Thymus (tissue), 11 donors: Measurements from ENCODE around the gene ZNF483. TPM values are rescaled to one million over a fixed set of nuclear protein-coding genes. Genes with fewer than 3 reads are reported as not detected.
"Not testable (repeated sequence)": the region's sequence is repeated elsewhere in the genome, so short reads cannot be mapped to it uniquely, and the experiment has no call there.

ENCODE experiments used
- DNase-seq, 9 donors: peaks; one replicate each; pipeline ENCODE4 v3.0.0-alpha.2; 2013; ENCODE audit warnings: low spot score in 9 of 9, low read depth in 6 of 9, missing footprints in 1 of 9
- H3K27ac ChIP-seq, 2 donors: one replicate each; pipeline ENCODE4 v1.5.1; 2013; ENCODE audit warnings: control low read depth in 1 of 2, low read depth in 1 of 2, low read length in 1 of 2, mild to moderate bottlenecking in 1 of 2, moderate library complexity in 1 of 2
- H3K27me3 ChIP-seq, 2 donors: one replicate each; pipeline ENCODE4 v1.5.1; 2013; ENCODE audit warnings: low read length in 1 of 2; ENCODE audit not compliant: control insufficient read depth in 2 of 2, insufficient read depth in 1 of 2
- H3K36me3 ChIP-seq, 2 donors: one replicate each; pipeline ENCODE4 v1.5.1; 2013; ENCODE audit warnings: low read length in 1 of 2, mild to moderate bottlenecking in 1 of 2, moderate library complexity in 1 of 2; ENCODE audit not compliant: control insufficient read depth in 2 of 2, insufficient read depth in 2 of 2
- H3K4me1 ChIP-seq, 2 donors: one replicate each; pipeline ENCODE4 v1.5.1; 2013; ENCODE audit warnings: low read length in 2 of 2; ENCODE audit not compliant: control insufficient read depth in 2 of 2, insufficient read depth in 2 of 2
- H3K4me3 ChIP-seq, 2 donors: one replicate each; pipeline ENCODE4 v1.5.1; 2013; ENCODE audit warnings: low read length in 2 of 2, control low read depth in 1 of 2, mild to moderate bottlenecking in 1 of 2
- H3K9me3 ChIP-seq, 2 donors: one replicate each; pipeline ENCODE4 v1.5.1; 2013; ENCODE audit warnings: low read length in 1 of 2, mild to moderate bottlenecking in 1 of 2; ENCODE audit not compliant: control insufficient read depth in 2 of 2, insufficient read depth in 1 of 2
- WGBS: extraction: QIAGEN DNeasy Blood & Tissue Kit; methylation state at CpG from one replicate; pipeline ENCODE4 v1.1.7; 2013; 5-methylcytosine and 5-hydroxymethylcytosine counted together
- polyA plus RNA-seq: library from polyadenylated mRNA; stranded (reverse); fragments of 200-250 nt; gene quantifications from one replicate; pipeline ENCODE4 v1.2.3, GENCODE V29; 2013
- total RNA-seq: library from RNA; stranded (reverse); fragments of 120-200 nt; gene quantifications from one replicate; pipeline ENCODE4 v1.2.4, GENCODE V29; 2013
- donor health status: healthy.

Gene ZNF483
- total and polyA plus RNA-seq, 2 donors: 1.1 to 2.6 TPM

DNA sequence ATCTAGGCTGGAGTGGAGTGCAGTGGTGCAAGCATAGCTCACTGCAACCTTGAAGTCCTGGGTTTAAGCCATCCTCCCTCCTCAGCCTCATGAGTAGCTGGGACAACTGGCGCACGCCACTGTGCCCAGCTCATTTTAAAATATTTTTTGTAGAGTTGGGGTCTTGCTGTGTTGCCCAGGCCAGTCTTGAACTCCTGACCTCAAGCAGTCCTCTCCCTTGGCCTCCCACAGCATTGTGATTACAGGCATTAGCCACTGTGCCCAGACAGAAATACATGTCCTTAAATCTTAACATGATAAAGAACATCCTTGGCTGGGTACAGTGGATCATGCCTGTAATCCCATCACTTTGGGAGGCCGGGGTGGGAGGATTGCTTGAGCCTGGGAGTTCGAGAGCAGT lies 6.7 kb downstream of the ZNF483 start:
- peaks cover 0 to 4% of the 10 kb centered on the region in 2 donors for H3K9me3 ChIP-seq

DNA sequence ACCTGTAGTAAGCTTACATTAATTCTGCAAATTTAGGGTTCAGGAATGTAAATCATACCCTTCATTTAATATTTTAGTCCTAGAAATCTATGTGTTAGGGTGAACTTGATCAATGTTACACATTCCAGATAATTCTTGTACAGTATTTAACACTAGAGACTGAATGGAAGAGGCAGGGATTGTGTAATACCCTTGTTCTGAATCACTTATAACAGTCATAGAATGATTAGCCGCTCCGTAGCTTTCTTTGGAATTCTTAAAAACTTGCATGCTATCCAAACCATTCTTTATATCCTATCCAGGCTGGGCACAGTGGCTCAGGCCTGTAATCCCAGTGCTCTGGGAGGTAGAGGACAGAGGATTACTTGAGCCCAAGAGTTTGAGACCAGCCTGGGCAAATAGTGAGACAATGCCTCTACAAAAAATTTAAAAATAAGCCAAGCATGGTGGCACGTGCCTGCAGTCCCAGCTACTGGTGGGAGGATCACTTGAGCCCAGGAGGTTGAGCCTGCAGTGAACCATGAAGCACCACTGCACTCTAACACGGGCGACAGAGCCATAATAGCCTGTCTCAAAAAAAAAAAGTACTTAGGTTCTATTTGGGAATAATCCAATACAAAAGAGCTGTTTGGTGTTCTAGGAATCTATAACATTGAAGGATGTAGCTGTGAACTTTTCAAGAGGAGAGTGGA lies 8.3 kb downstream of the ZNF483 start:
- Histone ChIP-seq H3K36me3 (no peaks in the 10 kb centered on the region), H3K4me3 (no peak overlapping the region), H3K27ac (no peak overlapping the region), H3K27me3 (no peaks in the 10 kb centered on the region), H3K4me1 (no peaks in the 10 kb centered on the region), H3K9me3 (peaks cover 2 to 10% of the 10 kb centered on the region in 2 donors)
- DNase-seq: no peak
- WGBS: 93% methylated on average over 5 of the region's 5 CpGs

More for the DNA sequence above, 6.7 kb downstream of the ZNF483 start:
- H3K4me3 ChIP-seq: no peak overlapping the region
- no peaks in the 10 kb centered on the region for H3K36me3 ChIP-seq
- H3K27ac ChIP-seq: no peak overlapping the region
- no peaks in the 10 kb centered on the region for H3K4me1 ChIP-seq
- WGBS: 85% methylated on average over 4 of the region's 4 CpGs
- no peak for DNase-seq
- no peaks in the 10 kb centered on the region for H3K27me3 ChIP-seq

DNA sequence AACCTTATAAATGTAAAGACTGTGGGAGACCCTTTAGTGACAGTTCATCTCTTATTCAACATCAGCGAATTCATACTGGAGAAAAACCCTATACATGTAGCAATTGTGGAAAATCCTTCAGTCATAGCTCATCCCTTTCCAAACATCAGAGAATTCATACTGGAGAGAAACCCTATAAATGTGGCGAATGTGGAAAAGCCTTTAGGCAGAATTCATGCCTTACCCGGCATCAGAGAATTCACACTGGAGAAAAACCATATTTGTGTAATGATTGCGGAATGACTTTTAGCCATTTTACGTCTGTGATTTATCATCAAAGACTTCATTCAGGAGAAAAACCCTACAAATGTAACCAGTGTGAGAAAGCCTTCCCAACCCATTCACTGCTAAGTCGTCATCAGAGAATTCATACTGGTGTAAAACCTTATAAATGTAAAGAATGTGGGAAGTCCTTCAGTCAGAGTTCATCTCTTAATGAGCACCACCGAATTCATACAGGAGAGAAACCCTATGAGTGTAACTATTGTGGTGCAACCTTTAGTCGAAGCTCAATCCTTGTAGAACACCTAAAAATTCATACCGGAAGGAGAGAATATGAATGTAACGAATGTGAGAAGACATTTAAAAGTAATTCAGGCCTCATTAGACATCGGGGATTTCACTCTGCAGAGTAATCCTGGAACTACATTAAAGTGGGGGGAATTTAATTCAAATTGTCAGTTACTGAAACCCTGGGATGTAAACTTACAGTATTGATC lies 17.7 kb downstream of the ZNF483 start:
- no peak overlapping the region for H3K27ac ChIP-seq
- no peaks in the 10 kb centered on the region for H3K36me3 ChIP-seq
- H3K4me1 ChIP-seq: no peaks in the 10 kb centered on the region
- no peak overlapping the region for H3K4me3 ChIP-seq
- 96% methylated on average over 11 of the region's 11 CpGs for WGBS
- peaks cover 0 to 10% of the 10 kb centered on the region in 2 donors for H3K9me3 ChIP-seq
- H3K27me3 ChIP-seq: no peaks in the 10 kb centered on the region
- no peak for DNase-seq

DNA sequence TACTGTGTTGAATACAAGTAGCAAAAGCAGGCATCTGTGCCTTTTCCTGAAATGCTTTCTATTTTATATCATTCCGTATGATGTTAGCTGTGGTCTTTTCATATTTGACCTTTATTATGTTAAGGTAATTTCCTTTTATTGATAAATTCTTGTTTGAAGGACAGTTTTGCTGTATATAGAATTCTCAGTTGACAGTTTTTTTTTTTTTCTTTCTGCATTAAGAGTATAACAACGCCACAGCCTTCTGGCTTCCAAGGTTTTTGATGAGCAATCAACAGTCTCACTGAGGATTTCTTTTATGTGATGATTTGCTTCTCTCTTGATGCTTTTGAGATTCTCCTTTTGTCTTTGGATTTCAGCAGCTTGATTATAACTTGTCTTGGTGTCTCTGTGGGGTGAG lies 23.6 kb downstream of the ZNF483 start:
- no peaks in the 10 kb centered on the region for H3K36me3 ChIP-seq
- no peak overlapping the region for H3K4me3 ChIP-seq
- H3K27me3 ChIP-seq: no peaks in the 10 kb centered on the region
- H3K4me1 ChIP-seq: no peaks in the 10 kb centered on the region
- no peak overlapping the region for H3K27ac ChIP-seq
- peaks cover 1 to 5% of the 10 kb centered on the region in 2 donors for H3K9me3 ChIP-seq
- WGBS: 96% methylated on average over 2 of the region's 2 CpGs
- DNase-seq: no peak

- H3K4me1 ChIP-seq, H3K4me3 ChIP-seq, H3K27ac ChIP-seq, DNase-seq, H3K36me3 ChIP-seq, H3K27me3 ChIP-seq: not testable (repeated sequence)
- peaks cover 2 to 28% of the 10 kb centered on the region in 2 donors for H3K9me3 ChIP-seq
- WGBS: 61% methylated on average over 2 of the region's 2 CpGs
These were observed 30.4 kb downstream of the ZNF483 start for GRCh38 chr9:111555425-111555824.

DNA sequence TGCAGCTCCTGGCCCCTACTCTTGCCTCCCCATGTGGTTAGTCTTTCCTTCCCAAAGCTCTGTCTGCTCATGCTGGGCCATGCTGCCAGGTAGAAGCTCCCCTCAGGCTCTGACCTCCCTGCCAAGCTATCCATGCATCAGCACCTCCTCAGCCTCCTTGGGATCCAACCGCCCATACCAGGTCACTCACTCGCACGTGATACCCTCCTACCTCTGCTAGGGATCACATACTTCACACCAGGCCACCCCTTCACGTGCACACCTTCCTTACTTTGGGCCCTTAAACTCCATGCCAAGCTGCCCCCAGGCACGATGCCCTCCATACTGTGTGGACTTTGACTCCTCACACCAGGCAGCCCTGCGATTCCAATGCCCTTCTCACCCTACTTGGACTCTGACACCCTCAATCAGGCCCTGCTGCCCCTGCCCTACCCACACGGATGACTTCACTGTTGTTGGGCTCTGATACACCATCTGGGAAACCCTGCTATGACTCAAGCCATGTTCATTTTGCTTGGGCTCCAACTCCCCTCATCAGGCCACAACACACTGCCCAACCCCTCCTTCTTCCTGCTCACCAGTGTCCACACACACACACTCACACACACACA lies 34.1 kb downstream of the ZNF483 start:
- Histone ChIP-seq H3K4me3 (no peak overlapping the region), H3K4me1 (no peaks in the 10 kb centered on the region), H3K36me3 (no peaks in the 10 kb centered on the region), H3K27me3 (no peaks in the 10 kb centered on the region), H3K9me3 (peaks cover 2 to 32% of the 10 kb centered on the region in 2 donors), H3K27ac (no peak overlapping the region)
- no peak for DNase-seq
- 94% methylated on average over 7 of the region's 7 CpGs for WGBS

DNA sequence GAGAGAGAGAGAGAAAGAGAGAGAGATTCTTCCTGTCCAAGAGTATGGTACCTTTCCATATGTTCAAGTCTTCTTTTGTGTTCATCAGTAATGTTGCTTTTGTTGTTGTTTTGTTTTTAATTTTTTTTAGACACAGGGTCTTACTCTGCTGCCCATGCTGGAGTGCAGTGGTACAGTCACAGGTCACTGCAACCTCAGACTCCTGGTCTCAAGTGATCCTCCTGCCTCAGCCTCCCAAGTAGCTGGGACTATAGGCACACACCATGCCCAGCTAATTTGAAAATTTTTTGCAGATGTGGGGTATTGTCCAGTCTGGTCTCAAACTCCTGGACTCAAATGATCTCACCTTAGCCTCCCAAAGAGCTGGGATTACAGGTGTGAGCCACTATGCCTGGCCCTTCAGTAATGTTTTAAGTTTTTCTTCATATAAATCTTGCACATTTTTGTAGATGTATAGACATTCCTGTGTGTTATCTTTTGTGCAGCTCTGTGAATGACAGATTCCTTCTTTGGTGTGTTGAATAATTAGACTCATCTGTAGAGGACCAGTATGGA lies 36.3 kb downstream of the ZNF483 start:
- no peak for DNase-seq
- H3K4me1 ChIP-seq: no peaks in the 10 kb centered on the region
- H3K27ac ChIP-seq: no peak overlapping the region
- no peaks in the 10 kb centered on the region for H3K36me3 ChIP-seq
- no peaks in the 10 kb centered on the region for H3K27me3 ChIP-seq
- no peak overlapping the region for H3K4me3 ChIP-seq
- peaks cover 2 to 35% of the 10 kb centered on the region in 2 donors for H3K9me3 ChIP-seq

- DNase-seq: no peak
- H3K36me3 ChIP-seq: peaks cover 0 to 6% of the 10 kb centered on the region in 2 donors
- H3K4me1 ChIP-seq: no peaks in the 10 kb centered on the region
- no peaks in the 10 kb centered on the region for H3K27me3 ChIP-seq
- H3K27ac ChIP-seq: no peak overlapping the region
- WGBS: 84% methylated on average over 1 of the region's 1 CpG
- H3K4me3 ChIP-seq: no peak overlapping the region
- peaks cover 1 to 26% of the 10 kb centered on the region in 2 donors for H3K9me3 ChIP-seq
These were observed 41.3 kb downstream of the ZNF483 start for GRCh38 chr9:111566234-111566633.

- H3K9me3 ChIP-seq: peaks cover 1 to 26% of the 10 kb centered on the region in 2 donors
- not testable (repeated sequence) for H3K27ac ChIP-seq, DNase-seq, H3K27me3 ChIP-seq, H3K4me3 ChIP-seq, H3K4me1 ChIP-seq, H3K36me3 ChIP-seq
- 97% methylated on average over 4 of the region's 4 CpGs for WGBS
These were observed 43.1 kb downstream of the ZNF483 start for GRCh38 chr9:111568127-111568526.
